ENCODE results near the gene PDZD4. TPM values are rescaled to one million over a fixed set of nuclear protein-coding genes. Genes with fewer than 3 reads are reported as not detected.

The PDZD4 gene
- polyA plus RNA-seq, 5 donors, result 8.5 to 13.9 (median 10.4) TPM

DNA sequence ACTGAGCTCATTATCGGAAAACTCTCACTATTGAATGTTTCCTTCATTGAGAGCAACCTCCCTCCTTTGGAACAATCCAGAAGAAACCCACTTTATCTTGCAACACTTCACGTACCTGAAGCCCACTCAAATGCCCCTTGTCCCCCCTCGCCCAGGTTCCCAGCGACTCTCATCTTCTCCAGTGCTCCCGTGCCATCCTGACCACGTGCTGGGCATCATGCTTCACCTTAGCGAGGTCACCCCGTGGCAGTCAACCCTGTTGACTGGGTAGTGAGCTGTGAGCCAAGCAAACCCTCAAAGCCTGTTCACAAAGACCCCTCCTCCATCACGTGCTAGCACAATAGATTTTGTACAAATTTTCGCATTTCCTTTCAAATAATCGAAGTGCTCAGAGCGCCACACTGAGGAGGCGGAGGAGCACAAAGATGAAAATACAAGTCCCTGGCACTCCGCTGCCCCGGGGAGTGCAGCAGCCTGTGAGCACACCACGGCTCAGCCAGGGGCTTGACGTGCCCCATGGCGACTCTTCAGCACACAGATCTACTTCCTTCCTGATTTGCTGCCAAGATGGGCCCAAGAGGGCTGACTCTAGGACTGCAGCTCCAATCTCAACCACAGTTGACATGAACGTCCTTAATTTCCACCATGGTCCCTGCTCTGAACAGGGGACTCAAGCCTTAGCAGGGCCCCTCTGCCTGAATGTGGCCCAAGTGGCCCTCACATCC is 15.6 kb downstream of the PDZD4 start:
- DNase-seq, result no peak

DNA sequence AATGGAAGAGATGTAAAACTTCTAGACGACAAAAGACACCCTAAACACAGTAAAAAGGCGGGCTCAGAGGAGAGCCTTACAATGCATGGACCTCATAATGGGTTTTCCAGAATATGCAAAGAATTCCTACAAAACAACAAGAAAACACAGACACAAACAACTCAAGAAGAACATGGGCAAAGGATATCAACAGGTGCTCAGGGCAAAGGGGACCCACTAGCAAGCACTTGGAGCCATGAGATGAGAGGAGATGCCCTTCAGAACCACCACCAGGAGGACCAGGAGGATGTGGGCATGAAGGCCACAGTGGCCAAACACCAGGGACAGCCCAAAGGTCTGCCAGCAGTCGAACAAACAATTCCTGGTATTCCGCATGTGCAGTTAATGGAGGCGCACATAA is 17.2 kb downstream of the PDZD4 start:
- DNase-seq, result no peak

DNA sequence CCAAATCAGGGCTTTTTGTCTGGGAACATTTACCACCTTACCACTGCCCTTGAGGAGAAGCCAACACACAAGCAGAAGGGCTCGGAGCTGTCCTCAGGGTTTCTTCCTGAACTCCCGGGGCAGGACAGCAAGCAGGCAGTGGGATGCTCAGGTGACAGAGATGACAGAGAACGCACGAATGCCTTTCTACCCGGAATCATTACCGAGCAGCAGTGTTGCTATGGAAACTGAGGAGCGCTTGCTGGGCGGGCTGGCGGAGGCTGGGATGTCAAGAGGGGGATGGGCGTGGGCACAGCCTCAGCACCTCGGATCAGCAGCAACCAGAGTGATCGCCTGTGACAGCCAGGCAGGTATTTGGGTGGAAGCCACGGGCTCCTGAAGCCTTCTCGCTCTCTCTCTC is 18.1 kb downstream of the PDZD4 start:
- no peak for DNase-seq

DNA sequence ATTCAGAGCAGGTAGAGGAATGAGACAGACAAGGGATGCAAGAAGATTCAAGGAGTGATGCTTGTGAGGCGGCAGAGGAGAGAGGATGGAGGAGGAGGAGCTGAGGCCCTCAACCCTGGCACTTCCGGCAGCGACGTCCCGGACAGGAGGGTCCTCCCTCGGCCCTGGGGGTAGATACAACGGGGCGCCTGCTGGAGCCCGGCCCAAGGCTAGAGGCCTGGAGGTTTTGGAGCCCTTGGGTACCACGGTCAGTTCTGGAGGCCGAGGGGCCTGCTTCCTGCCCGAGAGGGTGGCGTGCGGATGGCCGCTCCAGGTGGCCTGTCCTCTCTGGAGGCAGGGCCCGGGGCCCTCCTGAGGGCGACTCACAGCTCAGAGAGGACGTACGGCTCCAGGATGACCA is 22.4 kb downstream of the PDZD4 start:
- no peak for DNase-seq

DNA sequence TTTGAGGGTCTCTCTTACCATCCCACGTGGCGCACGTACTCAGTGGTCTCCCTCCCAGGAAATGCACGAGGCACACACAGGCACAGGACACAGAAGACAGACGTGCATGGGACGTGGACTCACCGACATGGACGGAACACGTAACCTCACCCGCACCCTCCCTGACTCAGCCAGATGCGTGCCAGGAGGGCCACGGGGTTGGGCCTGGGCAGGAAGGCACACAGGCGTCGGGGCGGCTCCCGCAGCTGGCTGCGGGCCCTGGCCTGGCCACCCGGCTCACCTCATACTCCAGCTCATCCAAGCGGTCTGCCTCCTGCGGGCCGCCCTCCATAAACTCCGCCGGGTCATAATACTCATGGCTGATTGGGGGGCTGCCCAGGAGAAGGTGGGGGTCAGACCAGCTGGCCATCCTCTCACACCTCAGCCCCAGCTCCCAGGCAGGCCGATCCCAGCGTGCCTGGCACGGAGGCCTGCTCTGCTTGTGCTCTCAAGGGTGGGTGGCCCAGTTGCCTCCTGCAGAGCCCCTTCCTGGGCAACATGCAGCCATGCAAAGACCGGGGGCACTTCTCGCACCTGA is 23.3 kb downstream of the PDZD4 start:
- no peak for DNase-seq

DNA sequence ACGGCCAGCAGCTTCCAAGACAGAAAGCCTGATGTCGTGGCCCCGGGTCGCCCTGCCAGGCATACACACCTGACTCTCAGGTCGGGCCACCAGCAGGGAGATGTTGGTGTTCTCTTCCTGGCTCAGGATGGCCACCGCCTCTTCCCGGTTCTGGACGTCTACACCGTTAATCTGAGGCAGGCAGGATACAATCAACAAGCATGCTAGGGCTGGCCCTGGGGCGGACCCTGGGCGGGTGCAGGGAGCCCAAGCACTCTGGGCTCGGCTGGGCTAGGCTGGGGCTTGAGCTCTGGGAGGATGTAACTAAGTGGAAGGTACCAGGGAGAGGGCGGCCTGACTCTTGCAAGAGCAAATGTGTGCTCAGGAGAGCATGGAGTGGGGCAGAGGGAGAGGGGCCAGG is 24.9 kb downstream of the PDZD4 start:
- no peak for DNase-seq

DNA sequence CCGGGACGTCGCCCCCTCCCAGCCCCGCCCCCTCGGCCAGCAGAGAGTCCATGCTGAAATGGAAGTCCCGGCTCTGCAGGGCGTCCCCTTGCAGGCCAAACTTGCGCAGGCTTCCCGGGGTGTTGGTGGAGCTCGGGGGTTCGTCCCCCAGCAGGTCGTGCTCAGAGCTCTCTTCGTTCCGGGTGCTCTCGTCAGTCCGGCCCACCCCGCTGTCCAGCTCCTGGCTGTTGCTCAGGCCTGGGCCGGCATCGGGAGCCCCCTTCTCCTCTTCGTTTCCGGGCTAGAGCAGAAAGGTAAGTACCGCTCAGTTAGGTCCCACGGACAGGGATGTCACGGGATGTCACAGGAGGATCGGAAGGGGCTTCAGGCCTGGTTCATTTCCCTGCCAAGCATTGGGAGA is 25.7 kb downstream of the PDZD4 start:
- no peak for DNase-seq

DNA sequence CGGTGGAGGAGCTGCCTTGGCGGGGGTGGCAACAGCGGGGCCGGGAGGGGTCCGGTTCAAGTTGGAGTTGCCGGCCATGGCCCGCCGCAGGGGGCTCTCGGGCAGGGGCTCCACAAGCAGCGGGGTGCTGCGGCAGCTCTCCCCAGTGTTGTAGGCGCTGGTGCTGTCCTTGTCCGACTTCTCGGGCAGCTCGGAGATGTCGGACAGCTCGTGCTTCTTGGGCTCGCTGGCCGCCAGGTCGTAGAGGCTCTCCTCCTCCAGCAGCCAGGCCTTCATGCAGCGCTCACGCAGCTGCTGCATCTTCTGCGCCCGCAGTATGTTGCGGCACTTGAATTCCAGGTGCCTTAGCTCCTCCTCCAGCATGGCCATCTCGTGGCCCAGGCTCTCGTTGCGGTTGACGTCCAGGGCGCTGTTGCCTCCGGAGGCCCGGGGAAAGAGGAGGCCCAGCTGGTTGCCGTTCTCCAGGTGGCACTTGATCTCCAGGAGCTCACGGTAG is 26.2 kb downstream of the PDZD4 start:
- no peak for DNase-seq

DNA sequence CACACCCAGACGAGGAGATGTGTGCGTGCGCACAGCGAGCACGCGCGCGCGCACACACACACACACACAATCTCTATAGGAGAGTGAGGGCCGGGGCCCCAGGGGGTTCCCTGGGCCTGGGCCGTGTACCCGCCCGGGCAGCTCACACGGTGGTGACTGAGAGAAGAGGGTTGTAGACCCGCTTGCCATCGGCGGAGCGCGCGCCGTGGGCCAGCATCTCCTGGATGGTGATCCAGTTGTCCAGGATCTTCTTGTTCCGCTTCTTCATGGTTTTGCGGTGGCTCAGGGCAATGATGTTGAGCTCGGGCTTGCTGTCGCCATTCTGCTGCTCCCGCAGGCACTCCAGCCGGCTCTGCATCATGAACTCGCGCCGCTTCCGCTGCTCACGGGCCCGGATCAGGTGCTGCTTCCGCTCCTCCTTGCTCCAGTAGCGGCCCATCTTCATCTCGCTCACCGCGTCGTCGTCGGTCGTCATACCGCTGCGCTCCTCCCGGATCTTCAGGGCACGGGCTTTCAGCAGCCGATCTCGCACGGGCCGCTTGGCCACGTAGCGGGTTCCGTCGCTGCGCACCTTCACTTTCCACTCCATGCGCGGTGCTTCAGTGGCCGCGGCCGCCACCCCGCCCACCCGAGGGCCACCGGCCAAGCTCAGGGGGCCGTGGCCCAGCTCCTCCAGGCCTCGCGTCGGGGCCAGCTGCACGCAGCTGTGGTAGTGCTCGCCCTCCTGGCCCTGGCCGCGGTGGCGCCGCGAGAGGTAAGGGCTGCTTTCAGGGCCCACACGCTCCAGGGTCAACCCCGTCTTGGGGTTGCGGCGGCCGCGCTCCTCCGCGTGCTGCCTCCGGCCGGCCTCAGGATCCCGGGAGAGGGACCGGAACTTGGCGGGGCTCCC is 26.9 kb downstream of the PDZD4 start:
- DNase-seq, result no peak

DNA sequence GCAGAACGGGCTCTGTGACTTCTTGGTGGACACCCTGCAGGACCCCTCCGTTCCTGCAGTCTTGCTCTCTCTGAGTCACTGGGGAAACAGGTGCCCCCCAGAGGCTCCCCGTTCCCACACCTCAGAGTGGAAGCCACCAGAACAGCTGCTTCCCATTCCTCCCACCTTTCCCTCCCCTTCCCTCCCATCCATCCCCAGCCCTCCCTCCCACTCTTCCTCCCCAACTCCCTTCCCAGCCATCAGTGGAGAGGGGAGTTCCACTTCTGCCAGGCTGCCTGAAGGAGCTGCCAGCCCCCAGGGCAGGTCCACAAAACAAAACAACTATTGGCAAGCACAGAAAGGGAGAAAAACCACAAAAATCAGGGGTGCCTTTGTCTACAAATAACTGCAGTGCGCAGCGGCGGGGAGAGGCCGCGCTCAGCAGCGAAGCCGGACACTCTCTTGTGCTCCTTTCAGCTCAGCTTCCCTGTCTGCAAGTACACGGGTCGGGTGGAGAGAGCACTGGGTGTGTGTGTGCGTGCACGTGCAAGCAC is 27.8 kb downstream of the PDZD4 start:
- DNase-seq, result no peak

DNA sequence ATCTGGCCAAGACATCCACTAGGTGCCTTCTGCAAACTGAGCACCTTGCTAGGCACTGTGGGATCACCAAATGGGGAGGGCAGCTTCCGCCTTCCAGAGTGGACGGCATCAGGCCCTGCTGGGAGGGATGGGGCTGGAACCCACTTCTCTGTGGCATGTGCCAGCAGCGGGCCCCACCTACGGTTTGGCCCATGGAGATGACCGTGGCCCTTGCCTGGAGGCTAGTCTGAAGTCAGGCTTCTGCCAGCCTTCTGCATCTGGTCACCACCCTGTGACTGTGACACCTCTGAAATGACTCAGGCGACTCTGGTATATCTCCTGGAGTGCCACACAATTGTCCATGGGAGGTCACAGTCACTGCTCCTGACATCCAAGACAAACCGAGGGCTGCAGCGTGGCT is 28.7 kb downstream of the PDZD4 start:
- no peak for DNase-seq

DNA sequence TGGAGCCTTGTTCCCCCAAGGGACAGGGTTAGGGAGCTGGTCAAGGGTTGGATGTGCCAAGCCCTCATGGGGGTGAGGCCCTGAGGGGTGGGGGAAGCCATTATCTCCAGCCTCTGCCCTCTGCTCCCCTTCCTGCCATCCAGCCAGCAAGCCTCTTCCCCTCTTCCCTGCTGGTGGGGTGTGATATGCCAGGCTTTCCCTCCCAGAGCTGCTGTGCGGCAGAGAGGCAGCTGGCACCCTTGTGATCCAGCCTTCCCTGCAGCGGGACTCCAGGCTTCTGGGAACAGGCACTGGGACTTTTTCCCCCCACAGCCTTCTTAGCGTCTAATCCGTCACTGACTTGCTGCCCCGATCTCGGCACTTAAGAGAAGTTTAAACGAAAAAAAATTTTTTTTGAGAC is 29.6 kb downstream of the PDZD4 start:
- DNase-seq, result no peak

DNA sequence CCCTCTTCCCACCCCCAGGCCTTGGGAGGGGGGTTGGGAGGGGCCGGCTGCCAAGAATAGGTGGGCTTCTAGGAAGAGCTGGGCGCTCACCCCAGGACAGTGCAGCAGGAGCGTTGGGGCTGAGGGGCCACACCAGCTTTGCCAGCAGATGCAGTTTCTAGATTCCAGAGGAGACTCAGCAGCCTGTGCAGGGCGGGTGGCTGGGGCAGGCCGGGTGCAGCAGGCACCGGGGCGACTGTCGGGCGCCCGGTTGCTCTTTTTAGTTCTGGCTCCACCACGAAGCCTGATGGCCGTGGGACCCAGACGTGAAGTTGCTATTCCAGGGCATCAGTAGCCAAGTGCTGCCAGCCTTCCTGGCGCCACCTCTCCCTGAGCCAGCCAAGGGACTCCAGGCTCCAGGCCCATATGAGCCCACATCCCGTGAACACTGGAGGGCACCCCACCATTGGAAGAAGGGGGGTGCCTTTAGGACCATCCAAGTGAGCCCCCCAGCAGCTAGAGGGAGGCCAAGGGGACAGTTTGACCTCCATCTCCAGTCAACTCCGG is 30.1 kb downstream of the PDZD4 start:
- no peak for DNase-seq

DNA sequence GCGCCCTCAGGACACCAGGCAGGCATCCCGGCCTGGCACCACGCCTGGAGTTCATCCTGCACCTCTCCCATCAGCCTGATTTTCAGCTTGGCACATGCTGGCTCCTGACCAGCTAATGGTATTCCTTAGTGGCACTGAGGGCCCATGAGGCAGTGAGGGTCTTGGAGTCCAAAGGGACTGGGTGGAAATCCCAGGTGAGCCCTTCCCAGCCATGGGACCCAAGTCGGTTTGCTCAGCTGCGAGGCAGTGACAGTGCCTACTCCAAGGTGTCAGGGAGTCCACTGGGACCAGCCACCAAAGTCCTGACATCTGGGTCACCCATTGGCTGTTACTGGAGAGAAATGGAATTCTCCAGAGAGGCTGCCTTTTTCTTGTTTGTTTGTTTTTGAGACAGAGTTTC is 31.0 kb downstream of the PDZD4 start:
- no peak for DNase-seq

DNA sequence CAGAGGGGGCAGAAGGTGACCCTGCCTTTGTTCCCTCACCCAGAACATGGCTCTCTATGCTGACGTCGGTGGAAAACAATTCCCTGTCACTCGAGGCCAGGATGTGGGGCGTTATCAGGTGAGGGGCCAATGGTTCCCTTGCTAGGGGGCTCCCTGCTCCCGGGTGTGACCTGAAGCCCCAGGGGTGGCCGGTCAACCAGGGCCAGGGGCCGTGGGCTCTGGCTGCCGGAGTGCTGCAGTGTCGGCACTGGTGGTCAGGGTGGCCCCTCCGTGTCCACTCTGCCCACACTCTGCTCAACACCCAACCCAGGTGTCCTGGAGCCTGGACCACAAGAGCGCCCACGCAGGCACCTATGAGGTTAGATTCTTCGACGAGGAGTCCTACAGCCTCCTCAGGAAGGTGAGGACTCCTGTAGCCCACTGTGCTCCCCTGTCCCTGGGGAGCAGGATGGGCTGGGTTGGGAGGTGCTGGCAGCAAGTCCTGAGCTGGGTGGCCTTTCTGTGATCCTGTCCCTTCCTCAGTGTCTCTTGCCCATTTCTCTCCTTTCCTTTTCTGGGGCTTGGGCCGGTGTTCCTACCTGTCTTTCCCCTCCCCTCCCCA is 32.8 kb downstream of the PDZD4 start:
- DNase-seq, result no peak

DNA sequence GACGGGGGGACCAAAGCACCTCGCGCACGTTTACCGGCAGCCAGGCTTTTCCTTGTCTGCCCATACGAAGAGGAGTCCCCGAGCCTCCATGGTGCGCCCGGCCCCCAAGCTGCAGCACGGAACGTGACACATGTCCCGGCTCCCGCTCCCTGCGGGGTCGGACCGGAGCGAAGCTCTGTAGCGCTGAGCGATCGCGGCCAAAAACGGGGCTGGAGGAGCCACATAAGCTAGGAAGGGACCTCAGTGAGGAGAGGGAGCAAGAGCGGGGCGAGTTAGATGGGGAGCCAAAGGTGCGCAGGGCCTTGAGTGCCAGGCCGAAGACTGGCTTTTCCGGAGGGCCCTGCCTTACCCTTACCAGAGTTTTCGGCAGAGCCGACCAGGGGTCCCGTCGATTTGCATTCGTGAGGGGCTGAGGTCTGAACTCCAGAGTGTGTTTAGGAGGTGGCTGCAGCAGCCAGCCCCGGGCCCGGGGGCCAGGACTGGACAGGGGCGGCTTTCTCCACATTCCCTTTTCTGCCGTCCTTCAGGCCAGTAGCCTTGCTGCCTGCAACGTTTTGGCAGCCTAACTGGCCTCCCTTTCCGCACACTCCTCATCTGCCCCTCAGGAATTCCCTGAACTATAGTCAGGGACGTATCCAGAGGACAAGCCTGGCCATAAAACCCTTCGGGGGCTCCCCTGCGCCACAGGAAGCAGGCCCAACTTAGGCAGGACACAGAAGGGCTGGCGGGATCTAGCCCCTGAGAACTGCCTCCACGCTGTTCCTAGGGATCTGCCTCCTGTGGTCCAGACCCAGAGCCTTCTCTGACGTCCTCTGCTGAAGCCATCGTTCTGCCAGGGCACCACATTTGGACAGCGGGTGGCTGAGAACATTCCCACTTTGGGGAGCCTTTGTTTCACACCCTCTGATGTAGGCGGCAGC is 35.2 kb downstream of the PDZD4 start:
- no peak for DNase-seq

DNA sequence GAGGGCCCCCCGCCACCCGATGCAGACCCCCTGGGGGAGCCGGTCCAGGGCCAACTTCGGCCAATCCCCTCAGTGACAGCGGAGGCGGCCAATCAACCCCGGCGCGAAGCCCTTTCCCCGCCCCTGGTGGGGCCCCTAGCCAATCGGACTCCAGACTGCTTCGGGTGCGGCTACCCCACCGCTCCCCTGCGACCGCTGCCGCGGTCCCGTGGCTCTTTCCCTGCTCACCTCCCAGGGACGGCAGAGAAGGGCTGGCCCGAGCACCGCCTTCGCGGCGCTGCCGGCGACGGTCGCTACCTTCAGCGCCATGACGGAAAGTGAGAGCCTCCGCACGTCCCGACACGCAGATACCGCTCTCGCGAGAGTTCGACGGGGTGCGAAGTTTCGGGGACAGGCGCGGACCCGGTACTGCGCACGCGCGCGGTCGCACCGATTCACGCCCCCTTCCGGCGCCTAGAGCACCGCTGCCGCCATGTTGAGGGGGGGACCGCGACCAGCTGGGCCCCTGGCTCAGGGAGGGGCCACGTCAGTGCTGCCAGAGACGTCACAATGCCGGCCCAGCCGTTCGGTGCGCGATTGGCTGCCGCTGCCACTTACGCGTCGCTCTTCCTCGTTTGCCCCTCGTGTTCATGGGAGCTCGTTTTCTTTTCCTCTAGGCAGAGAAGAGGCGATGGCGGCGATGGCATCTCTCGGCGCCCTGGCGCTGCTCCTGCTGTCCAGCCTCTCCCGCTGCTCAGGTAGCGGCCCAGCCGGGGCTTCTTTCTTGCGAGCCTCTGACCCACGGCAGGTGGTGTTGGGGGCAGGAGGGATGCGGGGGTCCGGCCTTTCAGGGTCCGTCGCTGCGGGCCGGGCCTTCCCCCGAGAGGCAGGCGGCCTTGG is 36.1 kb downstream of the PDZD4 start, which contains the start of the genes IDH3G and SSR4:
IDH3G (minus strand) TSS at position 358 of the 879 bp plus-strand sequence; CDS start at position 309, 49 bp downstream.
SSR4 (plus strand) TSS at position 651 of the 879 bp plus-strand sequence; CDS start at position 671, 20 bp downstream.
- DNase-seq, result peak; percentile 96

DNA sequence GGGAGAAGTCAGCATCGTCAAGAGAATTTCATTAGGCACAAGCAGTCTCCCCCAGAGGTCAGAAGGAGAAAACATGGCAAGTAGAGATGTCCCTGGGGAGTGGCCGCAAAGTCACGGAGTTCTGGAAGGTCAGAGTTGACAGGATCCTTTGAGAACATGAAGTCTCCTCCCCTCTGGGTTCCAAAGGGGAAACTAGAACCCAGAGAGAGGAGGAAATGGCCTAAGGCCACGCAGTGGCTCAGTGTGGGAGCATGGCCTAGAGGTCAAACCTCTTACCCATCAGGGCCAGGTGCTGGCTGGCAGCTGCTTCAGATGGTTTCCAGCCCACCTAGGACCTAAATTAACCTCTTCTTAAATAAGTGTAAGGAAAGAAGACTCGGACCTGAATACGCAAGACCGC is 37.1 kb downstream of the PDZD4 start:
- no peak for DNase-seq

DNA sequence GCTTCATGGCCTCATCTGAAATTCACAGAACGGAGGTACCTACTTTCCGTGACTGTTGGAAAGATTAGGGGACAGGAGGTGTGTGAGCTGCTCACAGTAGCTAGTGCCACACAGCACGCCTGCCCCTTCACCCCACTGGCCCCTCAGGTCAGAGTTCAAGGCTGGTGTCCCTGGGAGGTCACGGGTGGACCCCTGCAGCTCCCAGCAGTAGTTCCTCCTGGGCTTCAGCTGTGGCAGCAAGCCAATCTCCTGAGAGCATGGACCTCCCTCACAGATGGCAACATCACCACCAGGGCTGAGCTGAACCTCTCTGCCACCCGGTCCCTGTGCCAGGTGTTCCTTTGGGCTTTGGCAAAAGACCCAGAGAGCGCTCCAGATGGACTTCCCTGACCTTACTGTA is 38.0 kb downstream of the PDZD4 start:
- DNase-seq, result no peak
